RCC 7860 (cell line): ENCODE measurements around the gene GABRG3.
A peak's percentile ranks its signal among the peaks of the same experiment; 100 is the strongest.

Source experiments
- DNase-seq: peaks from one replicate; pipeline ENCODE4 v3.0.0-alpha.2; 2015; ENCODE audit warnings: low spot score
- FAIRE-seq: peaks from 2 replicates; lab custom pipeline; 2012; peaks lifted over from hg19 to GRCh38; lab: Jason Lieb, UNC

GABRG3 gene

DNA sequence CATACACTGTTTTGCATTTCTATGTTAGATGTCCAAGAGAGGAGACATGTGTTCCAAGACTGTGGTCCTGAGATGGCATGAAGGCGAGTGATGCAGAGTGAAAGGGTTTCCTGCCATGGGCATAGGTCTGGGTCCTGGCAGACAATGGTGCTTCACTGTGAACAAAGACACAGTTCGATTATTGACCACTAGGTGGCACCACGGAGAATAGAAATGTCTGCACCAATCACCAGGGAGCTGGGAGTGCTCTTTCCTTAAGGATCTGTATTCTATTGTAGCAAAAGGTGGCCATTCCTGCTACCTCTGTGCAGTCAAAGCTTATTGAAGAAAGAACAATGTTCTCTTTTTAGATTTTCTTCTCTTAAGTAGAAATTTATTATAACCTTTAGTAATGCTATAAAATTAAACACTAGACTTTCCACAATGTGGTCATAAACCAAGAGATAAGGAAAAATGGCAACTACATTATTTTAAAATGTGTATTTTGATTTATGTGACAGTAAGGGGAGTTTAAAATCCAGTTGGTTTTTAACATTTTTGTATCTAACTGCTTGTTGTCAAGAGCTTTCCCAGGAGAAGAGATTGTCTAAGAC is 88.7 kb downstream of the GABRG3 start:
- FAIRE-seq: no peak

DNA sequence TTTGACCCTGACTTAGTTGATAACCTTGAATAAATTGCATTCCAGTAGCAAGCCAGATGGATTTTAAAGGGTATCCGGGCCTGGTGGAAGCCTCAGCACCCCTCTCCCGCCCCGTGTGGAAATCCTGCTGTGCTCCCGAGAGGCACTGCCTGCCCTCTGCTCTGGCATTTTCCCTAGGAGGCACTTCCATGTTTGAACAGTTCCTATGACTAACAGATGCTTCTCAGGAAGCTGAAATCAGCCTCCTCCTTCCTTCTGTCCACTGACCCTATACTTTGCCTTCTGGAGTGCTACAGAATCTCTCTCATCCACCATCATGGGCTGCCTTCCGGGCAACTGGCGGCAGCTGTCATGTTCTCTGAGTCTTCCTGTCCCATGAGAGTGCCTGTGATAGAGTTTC is 90.8 kb downstream of the GABRG3 start:
- DNase-seq (peak; percentile 12), FAIRE-seq (no peak)

More for the DNA sequence above, 88.7 kb downstream of the GABRG3 start:
- peak; percentile 38 for DNase-seq

DNA sequence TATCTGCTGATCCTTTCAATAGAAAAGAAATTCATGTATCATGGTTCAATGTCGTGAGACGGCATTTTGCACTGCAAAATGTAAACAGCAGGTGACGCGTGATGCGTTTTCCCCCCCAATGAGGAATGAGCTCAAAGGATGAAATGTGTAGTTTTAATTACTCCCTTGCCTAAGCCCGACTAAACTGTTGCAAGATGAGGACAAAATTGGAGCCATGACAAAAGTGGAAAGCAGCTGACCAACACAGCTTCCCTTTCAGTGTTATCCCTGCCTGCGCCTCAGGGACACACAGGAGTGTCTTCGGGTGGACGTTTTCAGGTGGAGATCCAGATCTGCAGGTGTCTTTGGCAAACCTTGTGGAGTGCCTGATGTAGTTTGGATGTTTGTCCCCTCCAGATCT is 92.0 kb downstream of the GABRG3 start:
- FAIRE-seq (no peak), DNase-seq (no peak)

DNA sequence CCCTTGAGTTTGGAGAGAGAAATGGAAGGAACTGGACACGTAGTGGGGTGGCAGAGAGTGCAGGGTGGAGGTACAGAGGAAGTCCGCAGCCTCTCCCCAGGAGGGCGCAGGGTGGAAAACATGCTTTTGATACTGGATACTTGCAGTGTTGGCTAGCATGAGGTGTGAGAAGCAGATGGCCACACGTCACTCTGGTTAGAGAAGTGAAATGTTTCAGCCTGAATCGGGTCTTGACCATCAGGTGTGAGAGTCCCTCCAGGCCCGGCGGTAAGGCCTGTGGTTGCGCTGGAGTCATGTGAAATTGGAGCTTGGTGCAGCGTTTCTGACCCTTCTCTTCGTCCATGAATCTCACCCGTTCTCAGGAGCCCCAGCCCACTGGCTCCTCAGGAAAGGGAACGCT is 93.1 kb downstream of the GABRG3 start:
- FAIRE-seq (no peak), DNase-seq (no peak)

DNA sequence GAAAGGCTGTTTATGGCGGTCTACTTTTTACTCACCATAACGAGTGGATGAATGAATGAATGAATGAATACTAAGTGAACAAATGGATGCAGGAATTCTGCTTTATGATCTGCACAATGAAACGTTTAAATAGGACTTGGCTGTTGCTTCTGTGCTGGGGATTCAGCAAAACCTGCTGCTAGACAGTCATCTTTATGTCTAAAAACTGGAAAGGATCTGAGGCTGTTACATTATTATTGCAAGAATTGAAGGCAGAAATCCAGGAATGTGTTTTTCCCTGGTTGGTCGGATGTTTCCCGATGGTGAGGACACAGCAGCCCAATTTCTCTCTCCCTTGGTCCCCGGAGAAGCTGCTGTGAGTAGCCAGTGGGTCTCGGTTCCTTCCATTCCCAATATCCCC is 94.2 kb downstream of the GABRG3 start:
- FAIRE-seq: no peak
- DNase-seq: no peak

DNA sequence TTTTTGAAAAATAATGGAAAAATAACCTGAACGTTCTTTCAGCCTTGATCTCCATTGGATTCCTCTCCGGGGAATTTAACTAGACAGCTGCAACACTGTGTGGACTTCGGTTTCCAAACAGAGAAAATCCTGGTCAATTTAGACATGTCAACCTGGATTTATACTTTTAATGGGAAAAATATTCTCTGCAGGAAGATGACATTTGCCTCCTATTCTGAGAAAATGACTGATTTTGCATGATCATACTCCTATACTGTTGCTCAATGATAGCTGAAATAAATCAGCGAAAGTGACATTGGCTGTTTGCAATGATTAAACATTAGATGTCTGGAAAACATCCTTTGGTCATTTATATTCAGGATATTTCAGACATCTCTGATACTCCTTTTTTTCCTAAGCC is 94.8 kb downstream of the GABRG3 start:
- no peak for DNase-seq
- FAIRE-seq: no peak

DNA sequence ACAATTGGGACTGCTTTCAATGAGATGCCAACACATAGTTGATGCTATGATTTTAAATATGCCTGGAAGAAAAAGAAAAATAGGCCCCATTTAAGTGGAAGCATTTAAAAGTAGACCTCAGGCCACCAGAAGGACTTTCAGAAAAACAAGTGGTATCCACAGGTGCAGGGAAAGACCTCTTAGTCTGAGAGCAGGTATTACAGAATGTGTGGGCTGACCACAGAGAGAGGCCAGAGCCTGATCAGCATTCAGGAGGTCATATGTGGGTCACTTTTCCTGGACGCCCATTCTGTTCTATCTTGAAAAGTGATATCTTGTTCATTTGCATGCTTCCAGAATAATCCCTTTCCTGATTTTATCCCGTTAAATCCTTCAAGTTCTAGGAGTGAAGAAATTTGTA is 95.5 kb downstream of the GABRG3 start:
- FAIRE-seq: no peak
- DNase-seq: no peak

DNA sequence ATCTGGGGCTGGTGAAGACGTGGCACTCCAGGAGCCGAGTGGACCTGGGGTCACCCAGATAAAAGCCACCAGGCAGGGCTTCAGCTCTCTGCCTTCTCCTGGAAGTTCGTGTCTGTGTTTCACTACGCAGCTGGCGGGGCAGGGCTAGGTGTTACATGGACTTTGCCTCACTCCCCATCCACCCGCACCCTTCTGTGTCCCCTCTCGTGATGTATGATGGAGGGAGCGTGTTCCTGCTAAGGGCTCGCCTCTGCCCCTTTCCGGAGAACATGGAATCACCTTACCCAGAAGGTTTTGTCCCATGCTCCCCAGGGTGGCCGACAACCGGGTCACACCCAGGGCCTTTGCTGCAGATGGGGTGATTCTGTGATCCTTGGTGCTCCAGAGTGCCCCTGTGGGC is 96.2 kb downstream of the GABRG3 start:
- DNase-seq: no peak
- FAIRE-seq: no peak

DNA sequence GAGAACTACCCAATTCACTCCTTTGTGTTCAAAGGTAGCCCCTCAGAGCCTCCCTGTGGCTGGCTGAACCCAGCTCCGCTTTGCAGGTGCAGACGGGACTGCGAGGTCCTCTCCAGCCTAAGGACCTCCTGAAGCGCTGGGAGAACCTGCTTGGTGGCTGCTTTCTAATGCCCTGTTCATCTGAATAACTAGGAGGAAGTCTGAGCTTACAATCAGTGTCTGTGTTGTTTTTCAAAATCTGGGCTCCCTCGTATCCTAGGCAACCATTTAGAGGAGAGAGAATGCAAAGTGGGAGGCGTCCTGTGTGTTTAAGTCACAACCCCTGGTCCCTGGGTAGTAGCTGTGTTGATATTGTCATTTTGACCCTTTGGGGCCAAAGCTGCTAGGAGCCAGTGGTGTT is 99.9 kb downstream of the GABRG3 start:
- DNase-seq (no peak), FAIRE-seq (no peak)

DNA sequence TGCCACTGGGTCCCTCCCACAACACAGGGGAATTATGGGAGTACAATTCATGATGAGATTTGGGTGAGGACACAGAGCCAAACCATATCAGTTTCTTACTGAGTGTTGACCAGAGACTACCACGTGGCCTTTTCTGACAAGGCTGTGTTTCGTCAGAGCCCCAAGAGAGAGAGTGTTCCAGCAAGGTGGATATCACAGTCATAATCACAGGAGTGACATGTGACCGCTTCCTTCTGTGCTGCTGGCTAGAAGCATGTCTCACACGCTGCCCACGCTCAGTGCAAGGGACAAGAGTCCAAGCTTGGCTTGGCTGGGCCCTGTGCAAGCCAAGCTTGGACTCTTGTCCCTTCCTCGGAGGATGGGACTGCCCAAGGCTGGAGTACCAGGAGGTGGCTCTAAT is 103.2 kb downstream of the GABRG3 start:
- no peak for FAIRE-seq

DNA sequence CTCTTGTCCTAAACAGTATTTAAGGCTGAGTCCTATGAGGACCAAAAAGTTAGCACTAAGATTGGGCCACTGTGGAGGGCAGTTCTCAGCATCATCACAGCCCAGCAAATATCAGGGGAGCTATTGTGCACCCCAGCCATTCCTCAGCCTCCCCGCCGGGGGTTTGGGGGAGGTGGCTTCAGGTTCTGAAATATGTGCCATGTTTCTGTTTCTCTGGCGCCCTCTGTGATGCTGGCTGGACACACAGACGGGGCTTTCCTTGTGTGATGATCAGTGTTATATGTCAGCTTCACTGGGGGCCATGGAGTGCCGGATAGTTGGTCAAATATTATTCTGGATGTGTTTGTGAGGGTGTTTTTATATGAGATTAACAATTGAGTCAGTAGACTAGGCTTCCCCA is 106.8 kb downstream of the GABRG3 start:
- DNase-seq (no peak), FAIRE-seq (no peak)

More for the DNA sequence above, 103.2 kb downstream of the GABRG3 start:
- no peak for DNase-seq

DNA sequence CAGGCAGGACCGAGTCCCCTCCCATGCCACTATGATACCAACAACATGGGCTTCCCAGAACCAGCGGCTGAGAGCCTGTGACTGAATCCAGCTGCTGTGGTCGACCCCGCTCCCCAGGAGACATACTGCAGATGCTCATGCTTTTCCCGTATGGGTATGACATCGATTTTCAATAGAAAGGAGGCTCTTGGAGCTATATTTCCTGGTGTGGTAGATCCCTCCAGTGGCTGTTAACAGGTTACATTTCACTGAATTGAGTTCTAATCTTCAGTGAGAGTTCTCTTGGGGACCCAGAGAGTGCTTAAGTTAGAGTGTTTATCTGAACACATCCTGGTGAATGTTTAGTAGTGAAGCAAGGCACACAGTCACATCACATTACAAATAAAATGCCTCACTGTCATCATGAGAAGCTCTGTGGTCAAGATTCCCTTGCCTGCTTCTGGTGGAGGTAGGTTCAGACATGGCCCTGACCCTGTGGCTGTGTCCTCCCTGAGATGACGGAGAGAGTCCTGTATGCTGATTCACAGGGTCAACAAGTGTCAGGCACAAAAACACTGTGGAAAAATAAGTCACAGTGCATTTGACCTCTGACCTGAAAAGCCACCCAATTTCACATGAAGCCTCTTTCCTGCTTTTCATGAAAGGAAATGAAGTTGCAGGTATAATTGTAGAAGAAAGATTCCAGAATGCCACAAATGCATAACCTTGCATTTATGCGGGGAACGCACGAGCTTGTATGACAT is 110.9 kb downstream of the GABRG3 start:
- DNase-seq (peak; percentile 39), FAIRE-seq (no peak)

DNA sequence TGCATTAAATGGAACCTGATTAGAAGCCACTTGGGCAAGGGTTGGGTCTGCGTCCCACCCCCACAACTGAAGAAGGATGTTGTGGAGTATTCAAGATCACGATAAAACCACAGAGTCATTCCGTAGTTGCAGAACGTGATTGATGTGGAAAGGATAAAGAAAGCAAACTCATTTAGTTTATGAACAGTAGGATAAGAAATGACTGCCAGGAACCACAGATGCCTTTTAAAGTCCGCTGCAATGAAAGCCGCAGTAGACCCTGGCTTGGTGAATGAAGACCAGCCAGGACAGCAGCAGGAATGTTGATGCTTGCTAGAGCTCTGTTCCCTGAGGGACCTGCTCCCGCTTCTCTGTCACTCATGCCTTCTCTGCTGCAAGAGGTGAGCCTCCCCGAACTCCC is 111.5 kb downstream of the GABRG3 start:
- DNase-seq: no peak
- no peak for FAIRE-seq

DNA sequence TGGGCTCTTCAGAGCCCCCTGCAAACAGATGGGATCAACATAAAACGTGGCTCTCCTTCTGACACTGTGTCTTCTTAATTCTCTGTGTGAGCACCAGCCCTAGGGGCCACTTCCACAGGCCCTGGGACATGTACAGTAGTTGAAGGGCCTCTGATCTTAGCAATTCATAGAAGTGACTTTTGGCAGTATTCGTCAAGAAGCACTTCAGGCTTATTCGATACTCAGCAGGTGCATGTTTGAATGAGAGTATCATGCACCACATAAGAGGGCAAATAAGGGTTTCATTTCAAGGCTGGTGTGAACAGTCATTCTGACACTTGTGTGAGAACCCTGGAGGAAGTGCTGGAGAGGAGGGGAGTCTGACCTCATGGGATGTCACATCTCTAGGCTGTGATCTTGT is 113.9 kb downstream of the GABRG3 start:
- no peak for DNase-seq

DNA sequence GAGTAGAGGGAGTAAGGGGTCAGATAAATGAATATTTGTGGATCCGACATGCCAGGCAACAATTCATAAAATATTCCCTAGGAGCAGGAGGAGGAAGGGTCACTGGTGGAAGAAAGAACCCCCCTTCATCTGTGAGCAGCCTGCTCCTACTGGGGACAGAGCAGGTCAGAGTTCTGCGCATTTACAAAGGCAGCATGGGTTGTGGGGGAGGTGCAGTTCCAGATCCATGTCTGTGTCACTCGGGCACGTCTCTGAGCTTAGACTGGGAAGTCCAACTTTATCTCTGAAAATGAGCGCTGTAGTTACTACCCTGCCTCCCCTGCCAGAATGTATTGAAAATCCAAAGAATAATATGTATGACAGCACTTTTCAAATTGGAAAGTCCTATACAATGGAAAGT is 115.2 kb downstream of the GABRG3 start:
- no peak for FAIRE-seq
- no peak for DNase-seq

More for the DNA sequence above, 113.9 kb downstream of the GABRG3 start:
- no peak for FAIRE-seq

DNA sequence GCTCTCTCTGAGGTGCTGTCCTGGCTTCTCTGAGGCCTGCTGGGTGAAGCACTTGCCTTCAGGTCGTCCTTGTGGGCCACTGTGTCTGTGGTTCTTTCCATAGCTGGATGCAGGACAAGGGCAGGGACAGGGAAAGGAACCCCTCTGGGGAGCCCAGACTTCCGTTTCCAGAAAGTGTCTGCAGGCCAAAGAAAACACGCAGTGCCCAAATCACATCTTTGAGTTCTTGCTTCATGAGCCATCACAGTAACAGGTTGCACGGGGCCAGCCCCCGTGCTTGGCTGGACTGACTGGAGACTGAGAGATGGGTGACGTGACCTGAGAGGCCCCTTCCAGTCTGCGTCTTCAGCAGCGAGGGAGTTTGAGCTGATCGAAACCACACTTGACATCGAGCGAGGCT is 115.8 kb downstream of the GABRG3 start:
- peak; percentile 6 for DNase-seq
- no peak for FAIRE-seq

DNA sequence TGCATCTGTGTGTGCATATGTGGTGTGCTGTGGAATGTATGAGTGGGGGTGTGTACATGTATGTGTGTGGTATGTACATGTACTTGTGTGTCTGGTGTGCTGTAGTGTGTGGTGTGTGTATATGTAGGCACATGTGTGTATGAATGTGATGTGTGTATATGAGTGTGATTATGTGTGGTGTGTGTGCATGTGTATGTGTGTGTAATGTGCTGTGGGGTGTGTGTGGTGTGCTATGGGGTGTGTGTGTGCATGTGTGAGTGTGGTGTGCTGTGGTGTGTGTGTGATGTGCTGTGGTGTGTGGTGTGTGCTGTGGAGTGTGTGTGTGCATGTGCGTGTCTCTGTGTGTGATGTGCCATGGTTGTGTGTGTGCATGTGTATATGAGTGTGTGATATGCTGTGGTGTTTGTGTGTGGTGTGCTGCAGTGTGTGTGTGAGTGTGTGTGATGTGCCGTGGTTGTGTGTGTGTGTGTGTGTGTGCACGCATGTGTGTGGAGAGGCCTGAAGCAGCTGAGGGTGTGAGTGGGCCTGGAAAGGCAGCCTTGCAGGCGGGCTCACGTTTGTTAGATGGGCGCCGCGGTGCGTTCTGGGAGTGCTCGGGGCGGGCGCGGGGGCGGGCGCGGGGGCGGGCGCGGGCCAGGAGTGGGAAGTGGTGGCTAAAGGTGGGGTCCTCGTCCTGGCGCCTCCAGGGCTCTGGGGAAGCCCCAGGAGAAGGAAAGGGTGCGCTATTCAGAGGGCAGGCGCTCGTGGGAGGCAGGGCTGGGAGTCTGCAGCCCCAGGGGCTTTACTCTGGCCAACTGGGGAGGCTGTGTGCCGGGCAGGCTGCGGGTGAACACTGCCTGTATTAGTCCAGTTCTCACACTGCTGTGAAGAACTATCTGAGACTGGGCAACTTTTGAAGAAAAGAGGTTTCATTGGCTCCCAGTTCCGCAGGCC is 116.9 kb downstream of the GABRG3 start:
- FAIRE-seq: no peak
- DNase-seq: no peak

DNA sequence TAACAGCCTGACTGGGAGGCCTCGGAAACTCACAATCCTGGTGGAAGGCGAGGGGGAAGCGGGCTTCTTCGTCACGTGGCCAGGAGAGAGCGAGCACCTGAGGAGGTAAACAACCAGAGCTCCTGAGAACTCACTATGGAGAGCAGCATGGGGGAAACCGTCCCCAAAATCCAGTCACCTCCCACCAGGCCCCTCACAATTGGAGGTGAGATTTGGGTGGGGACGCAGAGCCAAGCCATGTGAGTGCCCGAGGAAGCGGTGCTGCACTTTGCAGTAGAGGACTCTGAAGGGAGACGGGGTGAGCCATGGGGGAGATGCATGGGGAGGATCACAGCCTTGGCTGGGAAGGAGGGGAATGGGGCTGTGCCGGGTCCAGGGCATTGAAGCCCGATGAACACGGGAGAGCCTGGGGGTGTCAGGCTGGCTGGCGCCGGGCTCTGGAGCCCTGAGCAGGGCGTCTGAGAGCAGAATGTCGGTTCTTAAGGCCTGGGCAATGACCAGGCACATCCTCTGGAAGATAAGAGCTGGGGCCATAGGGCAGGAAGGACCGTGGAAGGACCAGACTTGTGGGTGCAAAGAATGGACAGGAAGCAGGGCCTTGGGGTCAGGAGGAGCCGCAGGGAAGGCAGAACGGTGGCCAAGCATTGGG is 117.7 kb downstream of the GABRG3 start:
- DNase-seq: no peak
- no peak for FAIRE-seq

DNA sequence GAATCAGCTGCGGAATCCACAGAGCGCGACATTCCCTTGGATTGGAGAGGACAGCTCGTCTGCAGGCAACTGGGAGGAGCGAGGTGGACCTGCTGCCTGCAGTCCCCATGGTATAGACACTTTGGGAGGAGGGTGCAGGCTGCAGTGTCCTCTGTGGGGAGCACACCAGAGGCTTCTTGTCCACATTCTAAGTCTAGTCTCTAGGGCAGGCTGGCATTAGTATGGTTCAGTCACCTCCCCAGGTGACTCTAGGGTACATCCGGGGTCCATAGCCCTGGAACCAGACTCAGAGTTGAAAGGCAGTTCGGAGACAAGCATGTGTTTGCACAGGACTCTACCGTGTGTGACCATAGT is 118.2 kb downstream of the GABRG3 start:
- DNase-seq (no peak), FAIRE-seq (no peak)

DNA sequence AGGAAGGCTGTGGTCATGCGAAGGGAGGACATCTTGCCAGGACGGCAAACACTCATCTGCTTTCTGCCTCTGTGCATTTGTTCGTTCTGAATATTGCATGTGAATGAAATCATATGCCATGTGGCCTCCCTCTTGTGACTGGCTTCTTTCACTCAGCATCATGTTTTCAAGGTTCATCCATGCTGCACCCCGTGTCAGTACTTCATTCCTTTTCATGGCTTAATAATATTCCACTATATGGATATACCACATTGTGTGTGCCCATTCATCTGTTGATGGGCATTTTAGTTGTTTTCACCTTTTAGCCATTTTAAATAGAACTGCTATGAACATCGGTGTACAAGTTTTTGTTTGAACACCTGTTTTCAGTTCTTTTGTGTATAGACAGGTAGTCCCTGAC is 118.7 kb downstream of the GABRG3 start:
- FAIRE-seq (no peak), DNase-seq (no peak)

DNA sequence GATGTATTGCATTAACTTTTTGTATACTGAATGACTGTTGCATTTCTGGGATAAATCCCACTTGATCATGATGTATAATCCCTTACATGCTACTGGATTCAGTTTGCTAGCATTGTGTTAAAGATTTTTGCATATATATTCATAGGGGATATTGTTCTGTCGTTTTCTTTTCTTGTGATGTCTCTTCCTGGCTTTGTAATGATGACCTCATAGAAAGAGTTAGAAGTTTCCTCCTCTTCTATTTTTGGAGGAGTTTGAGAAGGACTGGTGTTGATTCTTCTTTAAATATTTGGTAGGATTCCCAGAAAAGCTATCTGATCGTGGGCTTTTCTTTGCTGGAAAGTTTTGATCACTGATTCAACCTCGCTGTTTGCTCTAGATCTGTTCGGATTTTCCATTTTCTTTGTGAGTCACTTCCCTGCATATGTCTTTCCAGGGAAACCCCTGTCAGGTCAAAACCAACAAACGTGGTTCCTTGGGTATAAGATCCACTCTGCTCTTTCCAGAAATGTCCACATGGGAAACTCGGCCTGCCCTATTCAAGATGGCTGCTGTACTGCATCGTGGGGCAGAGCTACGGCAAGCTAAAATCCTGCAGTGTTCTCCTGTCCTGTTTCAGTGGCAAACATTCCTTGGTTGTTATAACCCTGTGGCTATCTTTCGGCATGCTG is 120.4 kb downstream of the GABRG3 start:
- DNase-seq (peak; percentile 4), FAIRE-seq (no peak)
